HG02623 (cell line): ENCODE data around the gene OR51L1.
"Not testable (repeated sequence)": the region's sequence is repeated elsewhere in the genome, so short reads cannot be mapped to it uniquely, and the experiment has no call there.

Experiments used
- ATAC-seq: cut with Tn5 transposase; IDR thresholded peaks from one replicate; pipeline ENCODE4 v1.9.1; 2021; ENCODE audit warnings: moderate library complexity; ENCODE audit not compliant: unreplicated experiment

The OR51L1 gene

GRCh38 chr11:4994551-4994950 is at the start of gene OR51L1:
TSS of gene OR51L1 (plus strand) at chr11:4994851. CDS start at chr11:4998983, 4,132 bp downstream.
- no peak for ATAC-seq

DNA sequence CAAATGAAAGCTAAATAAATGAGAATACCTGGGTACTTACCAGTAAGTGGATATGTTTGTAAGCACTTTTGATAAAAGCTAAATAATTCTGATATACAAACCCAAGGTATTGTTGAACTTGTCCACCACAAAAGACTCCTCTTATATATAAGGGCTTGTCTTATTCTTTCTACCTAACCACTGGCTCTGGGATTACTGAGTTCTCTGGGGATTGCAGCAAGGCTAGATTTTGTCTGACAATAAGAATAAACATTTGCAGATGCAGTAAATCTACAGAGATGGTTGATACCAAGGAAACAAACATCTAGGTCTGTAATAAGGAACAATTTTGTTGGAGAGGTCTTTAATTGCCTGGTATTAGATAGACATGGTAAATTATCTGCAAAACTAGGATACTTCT is 47.1 kb upstream of the OR51L1 start, which contains the start of gene OR51A4:
TSS of gene OR51A4 (minus strand) at position 101 of the 400 bp plus-strand sequence. CDS start 505 bp downstream, outside the sequence.
- no peak for ATAC-seq

DNA sequence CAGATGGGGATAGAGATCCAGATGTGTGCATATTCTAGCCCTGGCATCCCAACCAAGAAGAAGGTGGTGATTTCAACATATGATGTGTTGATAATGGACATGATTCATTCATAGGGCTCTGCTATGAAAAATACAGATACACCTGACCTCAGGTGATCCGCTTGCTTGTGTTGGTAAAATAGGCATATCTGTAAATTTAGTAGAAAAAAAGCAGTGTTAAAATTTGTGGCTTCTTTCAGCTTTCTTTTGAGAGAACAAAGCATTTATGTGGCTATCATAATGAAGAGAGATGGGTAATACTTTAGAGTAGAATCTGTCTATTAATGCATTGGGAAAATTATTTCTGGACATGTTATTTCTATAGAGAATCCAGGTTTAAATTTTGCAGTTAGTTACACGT is 39.0 kb upstream of the OR51L1 start, which contains the start of gene OR51A2:
TSS of gene OR51A2 (minus strand) at position 101 of the 400 bp plus-strand sequence. CDS start at position 101, 0 bp downstream.
- ATAC-seq: not testable (repeated sequence)

GRCh38 chr11:4957396-4957795 is 37.3 kb upstream of the OR51L1 start:
- no peak for ATAC-seq

DNA sequence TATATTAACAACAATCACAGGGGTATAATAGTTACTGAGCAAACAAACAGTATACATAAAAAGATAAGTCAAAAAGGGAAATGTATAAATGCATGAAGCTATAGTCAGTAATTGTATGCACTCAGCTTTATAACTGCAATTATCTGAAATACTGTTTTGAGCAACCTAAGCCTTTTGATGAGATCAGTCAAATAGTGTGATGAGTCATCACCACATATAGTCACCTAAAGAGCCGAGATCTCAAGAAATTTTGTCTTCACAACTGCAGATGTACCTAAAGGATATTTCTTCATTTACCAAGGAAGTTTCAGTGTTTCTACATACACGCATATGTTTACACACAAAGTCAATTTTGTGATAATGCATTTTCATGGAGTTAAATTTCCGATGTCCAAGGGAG is 33.8 kb upstream of the OR51L1 start:
- no peak for ATAC-seq

DNA sequence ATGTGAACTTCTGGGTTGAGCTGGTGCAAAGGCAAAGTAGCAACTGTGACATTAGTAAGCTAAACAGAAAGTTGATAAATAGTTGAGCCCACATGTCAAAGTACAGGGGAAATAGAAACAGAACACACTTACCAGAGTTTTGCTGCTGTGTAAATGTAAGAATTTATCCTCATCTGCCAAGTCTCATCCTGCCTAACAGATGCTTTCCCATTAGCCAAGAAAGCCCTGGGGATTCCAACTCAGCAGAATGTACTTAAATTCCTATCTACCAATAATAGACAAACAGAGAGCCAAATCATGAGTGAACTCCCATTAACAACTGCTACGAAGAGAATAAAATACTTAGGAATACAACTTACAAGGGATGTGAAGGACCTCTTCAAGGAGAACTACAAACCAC is 31.8 kb upstream of the OR51L1 start:
- ATAC-seq: no peak

DNA sequence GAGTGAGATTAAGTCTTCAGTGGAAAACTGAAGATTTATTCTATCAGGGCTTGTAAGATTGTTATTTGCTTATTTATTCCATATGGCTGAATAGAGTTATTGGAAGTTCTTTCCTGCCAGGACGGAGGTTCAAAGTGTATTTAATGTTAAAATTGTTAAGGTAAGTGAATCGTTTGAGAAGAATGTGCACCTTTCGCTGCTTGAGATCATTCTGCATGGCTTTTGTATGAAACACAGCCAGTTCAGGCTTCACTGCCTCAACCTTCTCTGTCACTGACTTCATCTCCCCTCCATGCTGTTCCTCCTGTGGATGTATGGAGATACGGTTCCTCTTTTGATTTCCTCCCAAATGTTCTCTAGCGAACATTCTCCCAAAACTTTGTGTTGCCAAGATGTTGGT is 19.2 kb upstream of the OR51L1 start:
- ATAC-seq: no peak

DNA sequence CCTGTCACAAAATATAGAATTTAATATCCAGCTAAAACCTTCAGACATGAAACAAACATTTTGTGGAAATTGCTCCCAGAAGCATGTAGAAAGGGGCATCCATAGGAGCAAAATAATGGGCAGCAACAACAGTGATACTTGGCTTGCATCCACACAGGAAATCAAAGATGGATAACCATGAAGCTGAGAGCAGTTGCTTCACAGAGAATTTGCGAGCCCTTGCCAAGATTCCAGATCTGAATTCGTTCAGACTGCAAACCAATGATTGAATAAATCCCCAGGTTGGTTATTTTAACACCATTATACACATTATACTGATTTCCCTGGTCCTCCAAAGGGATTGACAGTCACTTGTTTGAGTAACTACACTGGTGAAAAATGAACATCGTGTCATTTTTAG is 15.6 kb upstream of the OR51L1 start:
- no peak for ATAC-seq

DNA sequence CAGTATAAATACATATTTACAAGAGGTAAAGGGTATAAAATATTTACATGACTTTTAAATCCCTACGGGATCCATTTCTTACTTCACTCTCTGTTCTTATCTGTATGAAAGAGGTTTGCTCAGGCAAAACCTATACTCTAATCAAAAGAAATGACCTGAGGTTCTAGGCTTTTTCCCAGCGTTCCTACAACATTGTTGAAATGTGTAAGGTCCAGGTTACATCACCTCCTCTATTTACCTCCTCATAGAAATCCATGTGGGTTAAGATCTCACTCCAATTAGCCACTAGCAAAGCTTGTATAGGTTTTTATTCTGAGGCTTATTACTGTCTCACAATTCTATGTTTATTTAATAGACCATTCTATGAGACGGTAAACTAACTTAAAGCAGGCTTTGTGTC is 12.0 kb upstream of the OR51L1 start:
- ATAC-seq: no peak

DNA sequence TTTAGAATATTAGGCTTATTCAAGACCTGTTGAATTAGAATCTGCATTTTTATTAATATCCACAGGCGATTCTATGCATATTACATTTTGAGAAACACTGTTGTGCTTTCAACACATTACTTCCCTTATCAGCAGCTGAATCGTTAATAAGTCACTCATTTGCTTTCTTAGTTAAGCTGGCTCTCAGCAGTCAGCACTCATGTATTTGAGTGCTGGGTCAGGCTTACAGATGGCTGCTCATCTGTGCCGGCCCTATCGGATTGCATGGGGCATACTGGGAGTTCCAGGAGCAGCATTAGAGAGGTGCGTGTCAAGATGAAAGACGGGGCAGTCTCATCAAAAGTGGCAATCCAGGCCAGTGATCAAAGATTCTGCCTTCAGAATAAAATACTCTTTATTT is 10.8 kb upstream of the OR51L1 start:
- no peak for ATAC-seq

- ATAC-seq: no peak
Measured at GRCh38 chr11:4991060-4991459, 3.6 kb upstream of the OR51L1 start.

DNA sequence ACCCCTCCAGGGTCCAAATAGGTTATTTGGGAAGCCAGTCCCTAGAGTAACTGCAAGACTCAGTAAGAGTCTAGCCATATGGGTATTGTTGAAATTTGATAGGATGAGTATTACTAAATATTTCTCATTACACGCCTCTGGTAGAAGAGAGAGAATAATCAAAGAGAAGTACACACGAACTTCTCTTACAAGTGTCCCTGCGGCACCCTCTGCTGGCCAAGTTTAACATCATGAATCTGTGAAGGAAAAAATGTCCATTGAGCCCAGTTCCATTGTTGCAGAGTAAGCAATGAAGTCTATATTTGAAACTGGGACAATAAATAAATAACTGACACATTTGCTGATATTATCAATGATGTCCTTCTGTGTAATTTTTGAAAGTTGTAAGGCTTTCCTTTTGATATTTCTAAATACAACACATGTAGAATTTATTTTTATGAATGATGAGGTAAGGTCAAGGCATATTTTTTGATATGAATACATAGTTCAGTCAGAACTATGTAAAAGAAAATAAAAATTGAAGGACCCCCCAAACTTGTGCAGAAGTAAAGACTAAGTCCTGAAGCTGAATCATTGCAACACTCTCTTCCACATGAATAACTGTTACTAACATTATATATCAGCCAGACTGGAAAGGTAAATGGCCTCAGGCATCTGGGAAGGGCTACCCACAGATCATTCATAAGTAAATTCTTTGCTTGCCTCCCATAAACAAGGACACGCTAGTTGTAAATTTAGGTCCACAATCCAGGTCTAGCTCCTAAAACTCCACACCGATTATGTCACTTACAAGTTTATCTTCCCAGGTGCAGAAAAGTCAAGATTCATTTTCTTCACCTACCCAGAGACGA is 10.0 kb downstream of the OR51L1 start:
- ATAC-seq: no peak

DNA sequence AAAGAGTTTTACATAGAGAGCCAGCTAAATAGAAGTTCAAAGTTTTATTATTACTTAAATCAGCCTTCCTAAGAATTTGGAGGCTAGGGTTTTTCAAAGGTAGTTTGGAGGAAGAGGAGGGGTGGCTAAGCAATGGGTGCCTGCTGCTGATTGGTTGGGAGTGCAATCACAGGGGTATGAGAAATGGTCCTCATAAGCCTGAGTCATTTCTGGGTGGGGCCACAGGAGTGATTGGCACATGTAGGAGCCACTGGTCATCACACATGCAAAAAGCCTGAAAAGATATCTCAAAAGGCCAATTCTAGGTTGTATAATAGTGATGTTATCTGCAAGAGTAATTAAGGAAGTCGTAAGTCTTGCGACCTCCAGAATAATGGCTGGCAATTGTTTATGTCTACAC is 12.9 kb downstream of the OR51L1 start:
- ATAC-seq: no peak

GRCh38 chr11:5011254-5011653 is 16.6 kb downstream of the OR51L1 start:
- ATAC-seq: no peak

GRCh38 chr11:5013012-5013411 is 18.4 kb downstream of the OR51L1 start:
- no peak for ATAC-seq

DNA sequence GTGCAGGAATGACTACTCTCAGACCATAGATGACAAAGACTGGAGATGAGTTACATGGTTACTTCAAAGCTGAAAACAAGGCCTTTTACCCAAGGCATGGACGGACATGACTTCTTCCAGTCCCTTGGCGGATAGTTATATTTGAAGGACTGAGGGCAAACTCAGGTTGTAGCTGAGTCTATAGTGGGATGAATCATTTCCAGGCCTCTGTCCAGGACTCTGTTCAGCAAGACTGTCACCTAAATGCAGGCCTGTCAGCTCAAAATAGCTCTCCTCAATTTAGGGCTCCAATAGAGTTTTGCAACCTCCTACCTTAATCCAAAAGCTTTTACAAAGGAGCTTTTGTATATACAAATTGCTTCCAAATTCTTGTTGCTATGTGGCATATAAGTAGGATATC is 27.3 kb downstream of the OR51L1 start:
- ATAC-seq: no peak

DNA sequence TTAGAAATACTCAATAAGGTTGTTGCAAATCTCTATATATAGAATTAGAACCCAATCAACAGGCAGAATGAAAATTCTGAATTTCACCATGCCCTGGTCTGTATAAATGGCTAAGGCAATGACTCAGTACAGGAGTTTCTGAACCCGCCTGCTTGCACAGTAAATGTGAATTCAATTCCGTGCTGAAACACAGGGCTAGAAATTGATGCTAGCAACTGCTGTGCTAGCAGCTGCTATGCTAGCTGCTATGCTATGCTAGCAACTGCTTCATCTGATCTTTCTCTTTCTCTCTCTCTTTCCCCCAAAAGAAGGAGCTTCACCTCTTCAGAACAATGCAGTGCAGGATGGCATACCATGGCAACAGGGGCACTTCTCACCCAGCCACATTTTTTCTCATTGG is 42.0 kb downstream of the OR51L1 start:
- no peak for ATAC-seq

DNA sequence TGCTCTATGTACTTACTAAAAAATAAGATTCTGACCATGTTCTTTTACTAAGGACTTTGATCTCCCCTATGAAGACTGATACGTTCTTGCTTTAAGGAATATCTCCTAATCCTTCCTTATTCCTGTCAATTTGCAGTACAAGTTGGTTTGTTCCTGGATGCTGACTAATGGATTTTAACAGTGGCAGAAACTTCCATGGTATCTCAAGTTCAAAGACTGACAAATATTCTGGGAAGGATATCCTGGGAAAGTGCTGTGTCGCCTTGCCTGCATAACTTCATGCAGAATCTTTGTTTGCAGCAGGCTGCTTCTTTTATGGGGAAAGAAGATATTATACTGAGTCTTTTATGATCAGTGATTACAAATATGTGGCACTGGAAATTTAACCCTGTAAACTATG is 43.3 kb downstream of the OR51L1 start:
- no peak for ATAC-seq

DNA sequence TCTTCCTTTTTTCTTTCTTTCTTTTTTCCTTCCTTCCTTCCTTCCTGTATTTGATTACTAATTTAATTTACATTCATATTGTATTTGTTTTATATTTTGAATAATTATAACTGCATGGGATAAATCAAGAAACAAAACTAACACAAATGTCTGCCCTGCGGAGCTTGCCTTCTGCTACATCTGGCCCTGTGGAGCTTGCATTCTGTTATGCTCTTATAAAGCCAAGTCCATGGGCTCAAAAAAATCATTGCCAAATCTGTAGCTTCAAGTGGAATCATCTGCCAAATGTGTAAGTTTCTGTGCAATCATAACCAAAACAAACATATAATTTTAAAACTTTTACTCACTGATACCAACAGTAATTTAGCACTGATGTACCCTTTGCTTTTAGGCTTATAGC is 43.7 kb downstream of the OR51L1 start:
- ATAC-seq: no peak

- ATAC-seq: no peak
Measured at GRCh38 chr11:5040876-5041275, 46.2 kb downstream of the OR51L1 start.

GRCh38 chr11:5042091-5042490 is 47.4 kb downstream of the OR51L1 start:
- no peak for ATAC-seq

- ATAC-seq: no peak
Measured at GRCh38 chr11:5043380-5043779, 48.7 kb downstream of the OR51L1 start.

GRCh38 chr11:5046226-5046625 is 51.6 kb downstream of the OR51L1 start, which contains the start of gene OR52J3:
TSS of gene OR52J3 (plus strand) at chr11:5046526. CDS start at chr11:5046526, 0 bp downstream.
- no peak for ATAC-seq
